HEK293 (cell line): ENCODE results near the gene OR5D13.

Experiments
- CTCF ChIA-PET: fragments of 350-600 bp; formaldehyde crosslinking; extraction: SDS; loops from one replicate; lab custom pipeline; 2021; ENCODE audit warnings: antibody characterized with exemption; lab: Yijun Ruan, JAX
- POLR2A ChIA-PET: fragments of 300-600 bp; formaldehyde crosslinking; extraction: SDS; loops from one replicate; lab custom pipeline; 2020; ENCODE audit warnings: antibody characterized with exemption, inconsistent platforms; lab: Yijun Ruan, JAX
- H3K27ac ChIP-seq: fragments of 200-500 bp; sonication (Bioruptor generic); 2 replicates; pipeline ENCODE4 v1.5.1; 2014; ENCODE audit warnings: low read depth, low read length, control low read depth, inconsistent platforms; ENCODE audit errors: extremely low read depth
- H3K36me3 ChIP-seq, 2 experiments: fragments of 200-500 bp in 1 of 2; sonication (Bioruptor generic) in 1 of 2; 1 replicate in 1 of 2; 2 replicates in 1 of 2; pipeline ENCODE4 v1.5.1; 2014 to 2017; ENCODE audit warnings: inconsistent platforms in 2 of 2, low read length in 2 of 2; ENCODE audit not compliant: control insufficient read depth in 2 of 2, insufficient read depth in 1 of 2
- H3K4me1 ChIP-seq: fragments of 200-500 bp; sonication (Bioruptor generic); 2 replicates; pipeline ENCODE4 v1.5.1; 2014; ENCODE audit warnings: mild to moderate bottlenecking, low read length, inconsistent platforms; ENCODE audit not compliant: control insufficient read depth, insufficient read depth
- H3K4me3 ChIP-seq: 2 replicates; pipeline ENCODE4 v1.5.1; 2011; ENCODE audit warnings: low read depth, mild to moderate bottlenecking, control low read depth, low read length, moderate library complexity
- H3K9me3 ChIP-seq: fragments of 200-500 bp; sonication (Bioruptor generic); 2 replicates; pipeline ENCODE4 v1.5.1; 2014; ENCODE audit warnings: low read depth, low read length, inconsistent platforms; ENCODE audit not compliant: control insufficient read depth, insufficient read depth
- EGR2 ChIP-seq: fragments of 450-650 bp; formaldehyde crosslinking; IDR thresholded peaks from 2 replicates; pipeline ENCODE4 v1.5.1; 2016; ENCODE audit warnings: low read depth, missing biosample characterization, missing genetic modification characterization
- GLIS1 ChIP-seq: fragments of 450-650 bp; formaldehyde crosslinking; IDR thresholded peaks from 2 replicates; pipeline ENCODE4 v1.5.1; 2016; ENCODE audit warnings: missing biosample characterization, missing genetic modification characterization
- GLIS2 ChIP-seq: fragments of 450-650 bp; formaldehyde crosslinking; IDR thresholded peaks from 2 replicates; pipeline ENCODE4 v1.5.1; 2016; ENCODE audit warnings: missing biosample characterization, missing genetic modification characterization
- SCRT1 ChIP-seq: fragments of 450-650 bp; formaldehyde crosslinking; IDR thresholded peaks from 2 replicates; pipeline ENCODE4 v1.5.1; 2016; ENCODE audit warnings: missing biosample characterization, missing genetic modification characterization, borderline replicate concordance
- SETDB1 ChIP-seq: IDR thresholded peaks from one replicate; pipeline ENCODE4 v1.6.1; 2017; ENCODE audit warnings: mild to moderate bottlenecking, low read length, moderate library complexity, mixed read lengths; ENCODE audit not compliant: insufficient read length
- ZEB2 ChIP-seq: fragments of 450-650 bp; formaldehyde crosslinking; IDR thresholded peaks from 2 replicates; pipeline ENCODE4 v1.5.1; 2016; ENCODE audit warnings: missing biosample characterization, missing genetic modification characterization
- ZNF138 ChIP-seq: fragments of 450-650 bp; formaldehyde crosslinking; IDR thresholded peaks from 2 replicates; pipeline ENCODE4 v1.5.1; 2016; ENCODE audit warnings: missing biosample characterization, missing genetic modification characterization, borderline replicate concordance
- ZNF335 ChIP-seq: fragments of 450-650 bp; formaldehyde crosslinking; conservative IDR thresholded peaks from 2 replicates; pipeline ENCODE4 v1.5.1; 2016; ENCODE audit warnings: missing biosample characterization, missing genetic modification characterization
- ZNF433 ChIP-seq: fragments of 450-650 bp; formaldehyde crosslinking; IDR thresholded peaks from 2 replicates; pipeline ENCODE4 v1.5.1; 2016; ENCODE audit warnings: missing biosample characterization, missing genetic modification characterization, low read depth
- ZNF549 ChIP-seq: fragments of 450-650 bp; IDR thresholded peaks from 2 replicates; pipeline ENCODE4 v1.5.1; 2018; ENCODE audit warnings: missing biosample characterization, missing genetic modification characterization, mild to moderate bottlenecking, inconsistent platforms, moderate library complexity
- ZNF585B ChIP-seq: fragments of 450-650 bp; formaldehyde crosslinking; IDR thresholded peaks from 2 replicates; pipeline ENCODE4 v1.5.1; 2016; ENCODE audit warnings: missing biosample characterization, missing genetic modification characterization
- ZNF629 ChIP-seq: fragments of 450-650 bp; formaldehyde crosslinking; IDR thresholded peaks from 2 replicates; pipeline ENCODE4 v1.5.1; 2017; ENCODE audit warnings: missing biosample characterization, missing genetic modification characterization
- ZNF677 ChIP-seq: fragments of 450-650 bp; IDR thresholded peaks from 2 replicates; pipeline ENCODE4 v1.5.0; 2018; ENCODE audit warnings: missing biosample characterization, mild to moderate bottlenecking, missing genetic modification characterization, moderate library complexity
- ZNF768 ChIP-seq: fragments of 450-650 bp; formaldehyde crosslinking; IDR thresholded peaks from 2 replicates; pipeline ENCODE4 v1.5.1; 2018; ENCODE audit warnings: missing biosample characterization, mild to moderate bottlenecking, missing genetic modification characterization
- TF ChIP-seq, protein P1 (sequence below): fragments of 450-650 bp; formaldehyde crosslinking; conservative IDR thresholded peaks from 2 replicates; pipeline ENCODE4 v1.5.1; 2016; ENCODE audit warnings: low read depth, missing biosample characterization, missing genetic modification characterization
- TF ChIP-seq, protein P2 (sequence below): fragments of 450-650 bp; formaldehyde crosslinking; IDR thresholded peaks from 2 replicates; pipeline ENCODE4 v1.5.1; 2017; ENCODE audit warnings: missing biosample characterization, missing genetic modification characterization
- TF ChIP-seq, protein P3 (sequence below): fragments of 450-650 bp; formaldehyde crosslinking; IDR thresholded peaks from 2 replicates; pipeline ENCODE4 v1.5.1; 2016; ENCODE audit warnings: missing biosample characterization, missing genetic modification characterization

OR5D13 gene

DNA sequence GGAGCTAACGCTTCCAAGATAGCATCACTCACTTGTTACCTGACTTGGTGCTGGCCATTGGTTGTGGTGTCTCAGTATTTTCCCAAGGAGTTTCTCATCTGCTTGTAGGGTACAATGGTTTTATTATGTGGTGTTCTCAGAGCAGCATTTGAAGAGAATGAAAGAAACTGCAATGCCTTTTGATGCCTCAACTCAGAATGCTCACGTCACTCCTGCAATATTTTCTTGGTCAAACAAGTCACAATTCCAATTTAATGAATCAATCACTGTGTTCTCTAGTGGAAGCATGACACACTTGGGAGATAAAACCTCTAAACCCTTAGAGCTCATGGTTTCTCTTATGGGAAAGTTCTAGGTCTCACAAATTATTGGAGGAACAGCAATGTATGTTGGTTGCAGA is 20.1 kb downstream of the OR5D13 start (continued):
- no peak for TF ChIP-seq SETDB1

DNA sequence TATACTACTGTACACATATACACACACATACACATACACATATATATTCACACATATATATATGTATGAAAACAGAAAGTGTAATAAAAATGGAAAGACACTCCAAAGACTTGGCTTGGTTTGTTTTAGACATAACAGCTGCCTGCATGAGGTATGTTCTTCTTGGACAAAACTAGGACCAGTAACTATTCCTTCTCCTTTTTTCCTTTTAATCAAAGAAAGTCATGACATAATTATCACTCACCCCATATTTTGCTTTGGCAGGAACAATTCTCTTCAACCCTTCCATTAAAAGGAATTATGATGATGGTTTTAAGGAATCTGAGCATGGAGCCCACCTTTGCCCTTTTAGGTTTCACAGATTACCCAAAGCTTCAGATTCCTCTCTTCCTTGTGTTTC is 22.0 kb downstream of the OR5D13 start, which contains the start of gene OR5D14:
Gene OR5D14, plus strand, starts transcription at position 301 of the 400 bp plus-strand sequence. Its CDS starts 0 bp downstream, at position 301.
- Histone ChIP-seq H3K4me1 (no peaks in the 10 kb centered on the region), H3K9me3 (no peaks in the 10 kb centered on the region), H3K4me3 (no peak within 1 kb of the TSS), H3K36me3 (no peaks in the 10 kb centered on the region), H3K27ac (no peak within 1 kb of the TSS)
- CTCF ChIA-PET: interaction anchor here (0.7 kb wide), 1 partner anchor 961 kb away, joined by 5 read pairs; no protein-coding TSS in a partner anchor
- TF ChIP-seq ZNF335 (tag by site-specific recombination): no peak
- no peak for TF ChIP-seq EGR2 (tag by site-specific recombination)
- TF ChIP-seq ZNF677 (tag by site-specific recombination): no peak
- no peak for TF ChIP-seq SCRT1 (tag by site-specific recombination)
- TF ChIP-seq ZNF629 (tag by site-specific recombination): no peak
- no peak for TF ChIP-seq GLIS1 (tag by site-specific recombination)
- no peak for TF ChIP-seq ZNF549 (tag by site-specific recombination)
- TF ChIP-seq, protein P1, sequence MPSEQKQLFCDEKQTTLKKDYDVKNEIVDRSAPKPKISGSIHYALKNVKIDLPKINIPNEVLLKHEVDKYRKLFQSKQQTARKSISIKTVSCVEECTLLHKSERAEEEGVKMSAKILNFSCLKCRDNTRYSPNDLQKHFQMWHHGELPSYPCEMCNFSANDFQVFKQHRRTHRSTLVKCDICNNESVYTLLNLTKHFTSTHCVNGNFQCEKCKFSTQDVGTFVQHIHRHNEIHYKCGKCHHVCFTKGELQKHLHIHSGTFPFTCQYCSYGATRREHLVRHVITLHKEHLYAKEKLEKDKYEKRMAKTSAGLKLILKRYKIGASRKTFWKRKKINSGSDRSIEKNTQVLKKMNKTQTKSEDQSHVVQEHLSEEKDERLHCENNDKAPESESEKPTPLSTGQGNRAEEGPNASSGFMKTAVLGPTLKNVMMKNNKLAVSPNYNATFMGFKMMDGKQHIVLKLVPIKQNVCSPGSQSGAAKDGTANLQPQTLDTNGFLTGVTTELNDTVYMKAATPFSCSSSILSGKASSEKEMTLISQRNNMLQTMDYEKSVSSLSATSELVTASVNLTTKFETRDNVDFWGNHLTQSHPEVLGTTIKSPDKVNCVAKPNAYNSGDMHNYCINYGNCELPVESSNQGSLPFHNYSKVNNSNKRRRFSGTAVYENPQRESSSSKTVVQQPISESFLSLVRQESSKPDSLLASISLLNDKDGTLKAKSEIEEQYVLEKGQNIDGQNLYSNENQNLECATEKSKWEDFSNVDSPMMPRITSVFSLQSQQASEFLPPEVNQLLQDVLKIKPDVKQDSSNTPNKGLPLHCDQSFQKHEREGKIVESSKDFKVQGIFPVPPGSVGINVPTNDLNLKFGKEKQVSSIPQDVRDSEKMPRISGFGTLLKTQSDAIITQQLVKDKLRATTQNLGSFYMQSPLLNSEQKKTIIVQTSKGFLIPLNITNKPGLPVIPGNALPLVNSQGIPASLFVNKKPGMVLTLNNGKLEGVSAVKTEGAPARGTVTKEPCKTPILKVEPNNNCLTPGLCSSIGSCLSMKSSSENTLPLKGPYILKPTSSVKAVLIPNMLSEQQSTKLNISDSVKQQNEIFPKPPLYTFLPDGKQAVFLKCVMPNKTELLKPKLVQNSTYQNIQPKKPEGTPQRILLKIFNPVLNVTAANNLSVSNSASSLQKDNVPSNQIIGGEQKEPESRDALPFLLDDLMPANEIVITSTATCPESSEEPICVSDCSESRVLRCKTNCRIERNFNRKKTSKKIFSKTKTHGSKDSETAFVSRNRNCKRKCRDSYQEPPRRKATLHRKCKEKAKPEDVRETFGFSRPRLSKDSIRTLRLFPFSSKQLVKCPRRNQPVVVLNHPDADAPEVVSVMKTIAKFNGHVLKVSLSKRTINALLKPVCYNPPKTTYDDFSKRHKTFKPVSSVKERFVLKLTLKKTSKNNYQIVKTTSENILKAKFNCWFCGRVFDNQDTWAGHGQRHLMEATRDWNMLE (tag by site-specific recombination): no peak
- TF ChIP-seq, protein P2, sequence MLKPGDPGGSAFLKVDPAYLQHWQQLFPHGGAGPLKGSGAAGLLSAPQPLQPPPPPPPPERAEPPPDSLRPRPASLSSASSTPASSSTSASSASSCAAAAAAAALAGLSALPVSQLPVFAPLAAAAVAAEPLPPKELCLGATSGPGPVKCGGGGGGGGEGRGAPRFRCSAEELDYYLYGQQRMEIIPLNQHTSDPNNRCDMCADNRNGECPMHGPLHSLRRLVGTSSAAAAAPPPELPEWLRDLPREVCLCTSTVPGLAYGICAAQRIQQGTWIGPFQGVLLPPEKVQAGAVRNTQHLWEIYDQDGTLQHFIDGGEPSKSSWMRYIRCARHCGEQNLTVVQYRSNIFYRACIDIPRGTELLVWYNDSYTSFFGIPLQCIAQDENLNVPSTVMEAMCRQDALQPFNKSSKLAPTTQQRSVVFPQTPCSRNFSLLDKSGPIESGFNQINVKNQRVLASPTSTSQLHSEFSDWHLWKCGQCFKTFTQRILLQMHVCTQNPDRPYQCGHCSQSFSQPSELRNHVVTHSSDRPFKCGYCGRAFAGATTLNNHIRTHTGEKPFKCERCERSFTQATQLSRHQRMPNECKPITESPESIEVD: no peak
- TF ChIP-seq GLIS2 (tag by site-specific recombination): no peak
- TF ChIP-seq, protein P3, sequence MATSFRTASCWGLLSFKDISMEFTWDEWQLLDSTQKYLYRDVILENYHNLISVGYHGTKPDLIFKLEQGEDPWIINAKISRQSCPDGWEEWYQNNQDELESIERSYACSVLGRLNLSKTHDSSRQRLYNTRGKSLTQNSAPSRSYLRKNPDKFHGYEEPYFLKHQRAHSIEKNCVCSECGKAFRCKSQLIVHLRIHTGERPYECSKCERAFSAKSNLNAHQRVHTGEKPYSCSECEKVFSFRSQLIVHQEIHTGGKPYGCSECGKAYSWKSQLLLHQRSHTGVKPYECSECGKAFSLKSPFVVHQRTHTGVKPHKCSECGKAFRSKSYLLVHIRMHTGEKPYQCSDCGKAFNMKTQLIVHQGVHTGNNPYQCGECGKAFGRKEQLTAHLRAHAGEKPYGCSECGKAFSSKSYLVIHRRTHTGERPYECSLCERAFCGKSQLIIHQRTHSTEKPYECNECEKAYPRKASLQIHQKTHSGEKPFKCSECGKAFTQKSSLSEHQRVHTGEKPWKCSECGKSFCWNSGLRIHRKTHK (tag by site-specific recombination): no peak
- TF ChIP-seq ZNF433 (tag by site-specific recombination): no peak
- no peak for TF ChIP-seq ZNF138 (tag by site-specific recombination)
- TF ChIP-seq ZNF768: no peak
- POLR2A ChIA-PET: no interaction called here

DNA sequence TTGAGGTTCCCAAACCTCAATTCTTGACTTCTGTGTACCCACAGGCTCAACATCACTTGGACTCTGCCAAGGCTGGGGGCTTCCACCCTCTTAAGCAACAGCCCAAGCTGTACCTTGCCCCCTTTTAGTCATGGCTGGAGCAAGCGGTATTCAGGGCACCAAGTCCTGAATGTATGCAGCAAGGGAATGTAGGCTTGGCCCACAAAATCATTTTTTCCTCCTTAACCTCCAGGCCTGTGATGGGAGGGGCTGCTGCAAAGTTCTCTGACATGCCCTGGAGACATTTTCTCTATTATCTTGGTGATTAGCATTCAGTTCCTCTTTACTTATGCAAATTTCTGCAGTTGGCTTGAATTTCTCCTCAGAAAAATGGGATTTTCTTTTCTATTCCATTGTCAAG is 33.0 kb downstream of the OR5D13 start:
- TF ChIP-seq ZNF585B (tag by site-specific recombination) (peak; percentile 59), ZEB2 (no peak)
- H3K27ac ChIP-seq: no peak overlapping the region
- no peaks in the 10 kb centered on the region for H3K36me3 ChIP-seq
- ChIA-PET CTCF (no interaction called here), POLR2A (no interaction called here)
- no peaks in the 10 kb centered on the region for H3K9me3 ChIP-seq
- H3K4me3 ChIP-seq: no peak overlapping the region
- no peaks in the 10 kb centered on the region for H3K4me1 ChIP-seq
